ENCODE data around the gene CASQ1.

CASQ1 gene

DNA sequence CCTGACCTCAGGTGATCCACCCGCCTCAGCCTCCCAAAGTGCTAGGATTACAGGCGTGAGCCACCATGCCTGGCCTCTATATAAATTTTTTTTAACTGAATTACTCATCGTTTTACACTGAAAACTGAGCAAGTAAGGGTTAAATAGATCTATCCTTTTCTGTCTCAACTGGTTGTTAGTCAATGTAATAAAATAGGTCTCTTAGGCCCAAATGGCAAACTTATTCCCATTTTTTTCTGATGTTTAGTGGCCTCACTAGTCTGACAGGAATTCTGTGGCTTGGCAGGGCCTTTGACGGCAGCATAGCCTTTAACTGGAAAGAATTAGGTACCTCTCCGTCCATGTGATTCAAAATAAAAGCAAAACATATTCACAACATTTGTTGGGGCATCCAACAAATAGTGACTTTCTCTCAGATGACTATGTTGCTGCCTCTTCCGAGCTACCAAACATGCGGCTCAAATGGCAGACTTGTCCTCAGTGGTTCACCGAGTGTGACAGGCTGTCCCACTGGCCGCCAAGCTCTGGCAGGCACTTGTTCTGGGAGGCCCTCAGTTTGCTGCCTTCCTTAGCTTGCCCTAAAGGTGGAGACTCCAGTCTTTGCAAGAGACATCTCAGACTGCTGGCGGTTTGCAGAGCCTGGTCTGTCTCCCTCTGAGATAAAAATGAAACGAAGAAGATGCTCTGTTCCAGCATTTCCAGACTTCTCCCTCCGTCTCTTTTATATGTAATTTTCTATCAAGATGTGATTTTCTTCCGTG is 21.6 kb upstream of the CASQ1 start:
- DNase-seq (ENCODE audit: low spot score): no peak

GRCh38 chr1:160169553-160170399 is 20.6 kb upstream of the CASQ1 start:
- DNase-seq (ENCODE audit: low spot score): no peak

GRCh38 chr1:160171354-160171753 is 19.0 kb upstream of the CASQ1 start:
- DNase-seq (ENCODE audit: low spot score): no peak

DNA sequence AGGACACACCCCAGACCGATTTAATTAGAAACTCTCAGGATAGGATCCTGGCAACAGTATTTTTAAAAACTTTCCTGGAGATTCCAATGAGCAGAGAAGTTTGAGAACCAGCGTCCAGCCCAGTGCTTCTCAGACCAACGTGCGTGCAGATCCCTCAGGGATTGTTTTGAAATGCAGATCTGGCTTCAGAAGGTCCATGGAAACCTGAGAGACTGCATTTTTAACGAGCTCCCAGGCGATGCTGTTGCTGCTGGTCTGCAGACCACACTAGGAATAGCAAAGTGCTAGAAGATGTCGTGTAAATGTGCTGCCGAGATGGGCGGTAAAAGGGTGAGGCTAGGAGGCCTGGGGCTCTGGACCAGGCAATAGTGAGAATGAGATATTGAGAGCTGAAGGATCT is 18.4 kb upstream of the CASQ1 start:
- no peak for DNase-seq (ENCODE audit: low spot score)

GRCh38 chr1:160177231-160177630 is 13.1 kb upstream of the CASQ1 start:
- no peak for DNase-seq (ENCODE audit: low spot score)

DNA sequence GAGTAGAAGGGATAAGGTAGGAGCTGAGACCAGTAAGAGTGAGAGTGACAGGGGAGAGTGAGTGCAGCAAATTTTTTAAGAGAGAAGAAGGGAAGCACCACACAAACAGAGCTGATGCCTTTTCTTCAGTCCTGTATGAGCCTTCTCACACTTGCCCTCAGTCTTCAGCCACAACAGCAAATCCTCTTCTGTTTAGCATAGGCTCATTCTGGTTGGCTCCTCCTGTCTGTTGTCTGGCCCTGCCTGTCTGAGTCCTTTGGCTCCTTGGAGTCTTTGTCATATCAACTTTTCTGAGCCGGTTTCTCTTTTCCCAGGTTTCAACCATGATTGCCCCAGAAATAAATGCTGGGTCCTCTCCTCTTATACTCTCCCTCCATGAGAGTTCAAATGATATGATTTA is 12.7 kb upstream of the CASQ1 start:
- no peak for DNase-seq (ENCODE audit: low spot score)

- DNase-seq (ENCODE audit: low spot score): no peak
Observed at GRCh38 chr1:160178731-160179130, 11.6 kb upstream of the CASQ1 start.

DNA sequence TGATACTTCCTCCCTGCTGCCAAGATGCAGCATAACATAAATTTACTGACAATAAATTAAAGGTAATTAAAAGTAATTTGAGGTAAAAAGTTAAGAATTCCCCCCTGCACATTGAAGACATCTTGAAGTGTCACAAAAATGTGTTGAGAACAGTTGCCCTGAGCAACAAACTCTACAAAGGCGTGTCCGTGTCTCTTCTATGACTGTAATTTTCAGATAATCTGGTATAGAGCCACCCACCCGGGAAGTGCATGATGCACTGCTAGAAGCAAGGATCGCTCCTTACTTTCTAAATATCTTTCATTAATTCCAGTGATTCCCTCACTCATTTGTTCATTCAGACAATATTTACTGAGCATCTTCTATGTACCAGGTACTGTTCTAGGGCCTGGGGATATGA is 11.0 kb upstream of the CASQ1 start:
- DNase-seq (ENCODE audit: low spot score): no peak

DNA sequence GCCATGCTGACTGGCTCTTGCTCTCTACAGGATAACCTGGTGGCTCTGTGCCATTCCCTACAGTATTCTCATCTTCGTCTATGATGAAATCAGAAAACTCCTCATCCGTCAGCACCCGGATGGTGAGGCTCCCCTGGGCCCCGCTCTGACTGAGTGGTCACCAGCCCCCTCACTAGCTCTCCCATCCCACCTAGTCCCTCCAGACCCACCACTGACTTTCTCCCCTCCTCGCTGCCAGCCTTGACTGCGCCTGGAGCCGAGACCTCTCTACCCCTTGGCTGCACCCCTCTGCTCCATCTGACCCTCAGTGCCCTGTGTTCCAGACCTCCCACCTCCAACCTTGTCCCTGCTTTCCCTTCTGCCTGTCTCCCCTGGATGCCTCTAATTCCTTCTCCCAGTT is 4.1 kb upstream of the CASQ1 start:
- no peak for DNase-seq (ENCODE audit: low spot score)

GRCh38 chr1:160186729-160187128 is 3.6 kb upstream of the CASQ1 start:
- DNase-seq (ENCODE audit: low spot score): no peak

DNA sequence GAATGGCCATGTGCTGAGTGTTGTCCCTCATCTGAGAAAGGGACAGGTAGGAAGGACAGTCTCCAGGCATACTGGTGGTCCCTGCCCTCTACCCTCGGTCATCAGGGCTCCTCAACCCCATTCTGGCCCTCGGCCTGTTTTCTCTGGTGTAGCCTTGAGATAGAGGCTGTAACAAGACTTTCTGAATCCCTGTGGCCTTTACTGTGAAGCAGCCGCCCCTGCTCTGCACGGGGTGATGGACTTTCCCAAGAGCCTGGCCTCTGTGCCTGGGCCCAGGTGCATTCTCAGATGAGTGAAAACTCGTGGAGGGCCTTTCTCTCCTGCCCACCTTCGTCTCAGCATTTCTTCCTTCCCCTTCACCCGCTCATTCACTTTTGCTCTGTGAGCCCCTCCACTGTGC is 3.0 kb upstream of the CASQ1 start:
- DNase-seq (ENCODE audit: low spot score): no peak

GRCh38 chr1:160188341-160188740 is 2.0 kb upstream of the CASQ1 start:
- no peak for DNase-seq (ENCODE audit: low spot score)

DNA sequence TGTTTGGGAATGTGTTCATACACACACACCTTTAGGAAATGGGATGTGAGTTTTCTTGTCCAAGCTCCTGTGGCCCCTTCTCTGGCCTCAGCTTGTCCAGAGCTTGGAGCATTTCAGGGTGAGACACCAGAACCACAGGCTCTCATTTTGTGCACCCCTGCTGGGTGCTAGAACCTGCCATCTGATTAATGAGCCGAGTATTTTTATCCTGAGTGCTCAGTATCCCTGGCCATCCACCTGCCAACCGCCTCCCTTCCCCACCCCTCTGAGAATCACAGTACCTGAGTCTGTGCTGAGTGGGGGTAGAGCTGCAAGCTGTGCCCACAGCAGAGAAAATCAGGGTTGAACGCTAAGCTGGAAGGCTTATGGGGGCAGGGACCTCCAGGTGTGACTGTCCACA is 1.4 kb downstream of the CASQ1 start:
- no peak for DNase-seq (ENCODE audit: low spot score)

DNA sequence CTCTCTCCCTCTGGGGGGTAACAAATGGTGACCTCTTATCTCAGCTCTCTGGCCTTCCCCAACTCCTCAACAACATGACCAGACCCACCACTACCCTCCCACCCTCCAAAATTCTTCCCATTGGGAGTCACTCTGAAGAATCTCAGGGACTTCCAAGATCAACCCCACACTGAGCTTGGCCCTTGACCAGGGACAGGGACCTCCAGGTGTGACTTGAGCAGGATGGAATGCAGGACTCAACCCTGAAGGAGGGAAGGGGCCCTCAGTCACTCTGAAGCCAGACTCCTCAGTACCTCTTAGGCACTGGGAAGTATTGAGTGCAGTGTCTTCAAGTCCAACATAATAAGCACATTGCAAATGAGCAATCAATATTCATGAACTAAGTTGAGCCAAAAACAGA is 1.9 kb downstream of the CASQ1 start:
- DNase-seq (ENCODE audit: low spot score): no peak

- DNase-seq (ENCODE audit: low spot score): peak; percentile 72
Observed at GRCh38 chr1:160193091-160193819, 2.9 kb downstream of the CASQ1 start.

DNA sequence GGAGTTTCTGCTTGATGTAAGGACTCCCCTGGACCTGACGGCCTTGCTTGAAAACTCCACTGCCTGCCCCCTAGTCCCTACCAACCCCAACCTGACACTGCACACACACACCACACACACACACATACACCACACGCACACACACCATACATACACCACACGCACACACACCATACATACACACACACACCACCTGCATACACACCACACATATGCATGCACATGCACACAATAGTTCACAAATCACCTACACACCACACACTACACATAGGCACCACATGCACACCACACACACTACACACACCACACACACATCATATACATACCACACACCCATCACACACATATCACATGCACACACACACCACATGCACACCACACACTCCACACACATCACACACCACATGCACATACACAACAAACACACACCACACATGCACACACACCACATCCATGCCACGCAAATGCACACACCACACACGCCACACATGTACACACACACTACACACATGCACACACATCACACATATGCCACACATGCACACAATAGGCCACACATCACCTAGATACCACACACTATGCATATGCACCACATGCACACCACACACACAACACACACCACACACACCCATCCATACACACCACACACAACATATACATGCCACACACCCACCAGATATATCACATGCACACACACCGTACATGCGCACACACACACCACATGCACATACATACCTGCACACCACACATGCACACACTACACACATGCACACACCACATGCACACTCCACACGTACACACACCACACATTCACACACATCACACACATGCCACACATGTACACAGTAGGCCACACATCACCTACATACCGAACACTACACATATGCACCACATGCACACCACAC is 3.7 kb downstream of the CASQ1 start:
- no peak for DNase-seq (ENCODE audit: low spot score)

DNA sequence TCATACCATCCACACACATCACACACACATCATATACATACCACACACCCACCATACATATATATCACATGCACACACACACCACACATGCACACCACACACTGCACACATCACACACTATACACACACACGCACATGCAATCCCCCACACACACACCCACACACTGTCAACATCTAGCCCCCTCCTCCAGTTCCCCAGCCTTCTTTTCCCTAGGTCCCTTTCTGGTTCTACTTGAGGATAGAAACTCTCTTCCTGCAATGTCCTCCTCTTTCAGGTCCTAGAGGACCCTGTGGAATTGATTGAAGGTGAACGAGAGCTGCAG is 4.3 kb downstream of the CASQ1 start:
- no peak for DNase-seq (ENCODE audit: low spot score)

- DNase-seq (ENCODE audit: low spot score): no peak
Observed at GRCh38 chr1:160196143-160196542, 5.8 kb downstream of the CASQ1 start.

DNA sequence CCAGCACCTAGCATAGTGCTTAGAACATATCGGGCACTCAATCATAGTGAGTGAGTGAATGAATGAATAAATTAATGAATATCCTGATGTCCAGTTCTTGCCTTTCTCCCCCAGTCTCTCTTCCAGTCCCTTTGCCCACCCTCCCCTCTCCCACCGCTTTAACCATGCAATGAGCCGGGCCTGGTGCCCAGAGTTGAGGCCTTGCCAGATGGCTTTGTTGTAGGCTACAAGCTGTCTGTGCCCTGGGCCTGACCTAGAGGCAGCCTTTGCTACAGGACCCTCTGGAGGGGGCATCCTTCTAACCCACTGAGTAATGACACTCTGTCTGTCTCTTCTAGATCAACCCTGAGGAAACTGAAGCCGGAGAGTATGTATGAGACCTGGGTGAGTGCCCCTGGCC is 6.9 kb downstream of the CASQ1 start:
- no peak for DNase-seq (ENCODE audit: low spot score)

DNA sequence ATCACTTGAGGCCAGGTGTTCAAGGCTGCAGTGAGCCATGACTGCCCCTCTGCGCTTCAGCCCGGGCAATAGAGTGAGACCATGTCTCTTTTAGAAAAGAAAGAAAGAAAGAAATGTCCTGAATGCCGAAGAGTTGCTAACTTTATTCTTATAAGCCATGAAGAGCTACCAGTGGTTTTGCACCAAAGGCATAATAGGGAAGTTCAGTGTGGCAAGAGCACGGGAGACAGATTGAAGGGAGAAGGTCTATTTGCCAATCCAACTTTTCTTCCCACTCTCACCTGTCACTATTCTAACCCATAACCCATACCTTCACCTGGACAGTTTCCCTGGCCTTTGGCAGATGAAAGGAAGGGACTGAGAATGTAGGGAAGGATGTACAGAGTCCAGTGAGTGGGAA is 10.4 kb downstream of the CASQ1 start:
- no peak for DNase-seq (ENCODE audit: low spot score)

- DNase-seq (ENCODE audit: low spot score): no peak
Observed at GRCh38 chr1:160204526-160205241, 14.3 kb downstream of the CASQ1 start.

All from CD4-positive, alpha-beta T cell treated with Interleukin-6 at 100 ng/mL for 8 hours (primary cell).